NCI-H187 (cell line): ENCODE results near the gene PIP4P1.

Experiments
- DNase-seq, 2 experiments: peaks; one replicate each; lab custom pipeline; 2025; lab: John Stamatoyannopoulos, UW

PIP4P1 gene

DNA sequence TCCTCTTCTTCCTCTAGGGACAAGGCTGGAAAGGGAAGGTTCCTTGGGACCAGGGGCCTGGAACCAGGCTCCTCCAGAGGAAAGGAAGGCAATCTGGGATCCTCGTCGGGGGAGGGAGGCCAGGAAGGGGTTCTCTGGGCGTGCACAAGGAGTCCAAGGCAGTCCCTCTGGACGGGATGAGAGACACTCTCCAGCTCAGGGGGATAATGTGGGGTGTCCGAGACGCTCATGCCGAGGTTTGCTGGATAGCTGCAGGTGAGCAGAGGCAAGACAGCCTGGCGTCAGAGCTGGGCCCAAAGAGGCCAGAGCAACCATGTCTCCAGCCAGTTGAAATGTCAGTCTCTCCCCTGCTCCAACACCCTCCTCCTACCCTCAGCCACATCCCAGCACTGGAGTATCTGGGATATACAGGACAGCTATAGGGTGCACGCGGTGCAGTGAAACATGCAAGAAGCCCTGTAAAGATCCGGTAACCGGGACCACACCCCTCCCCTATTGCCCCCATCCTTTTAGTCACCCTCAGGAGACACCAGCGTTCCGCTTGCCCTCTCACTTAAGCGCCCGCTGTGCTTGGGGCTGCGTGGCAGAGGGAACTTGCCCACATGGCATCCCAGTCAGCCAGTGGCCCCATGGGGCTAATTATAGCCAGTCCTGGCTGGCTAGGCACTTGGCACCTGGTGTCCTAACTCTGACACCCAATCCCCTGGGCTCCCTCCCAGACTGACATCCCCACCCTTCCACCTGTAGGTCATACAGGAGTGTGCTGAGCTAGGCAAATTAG lies 25.5 kb downstream of the PIP4P1 start, which contains the start of gene KLHL33:
KLHL33 (minus strand) TSS at position 585 of the 781 bp plus-strand sequence; CDS start at position 230, 355 bp downstream.
- DNase-seq = peak in 1 of 2 experiments; percentile 24

DNA sequence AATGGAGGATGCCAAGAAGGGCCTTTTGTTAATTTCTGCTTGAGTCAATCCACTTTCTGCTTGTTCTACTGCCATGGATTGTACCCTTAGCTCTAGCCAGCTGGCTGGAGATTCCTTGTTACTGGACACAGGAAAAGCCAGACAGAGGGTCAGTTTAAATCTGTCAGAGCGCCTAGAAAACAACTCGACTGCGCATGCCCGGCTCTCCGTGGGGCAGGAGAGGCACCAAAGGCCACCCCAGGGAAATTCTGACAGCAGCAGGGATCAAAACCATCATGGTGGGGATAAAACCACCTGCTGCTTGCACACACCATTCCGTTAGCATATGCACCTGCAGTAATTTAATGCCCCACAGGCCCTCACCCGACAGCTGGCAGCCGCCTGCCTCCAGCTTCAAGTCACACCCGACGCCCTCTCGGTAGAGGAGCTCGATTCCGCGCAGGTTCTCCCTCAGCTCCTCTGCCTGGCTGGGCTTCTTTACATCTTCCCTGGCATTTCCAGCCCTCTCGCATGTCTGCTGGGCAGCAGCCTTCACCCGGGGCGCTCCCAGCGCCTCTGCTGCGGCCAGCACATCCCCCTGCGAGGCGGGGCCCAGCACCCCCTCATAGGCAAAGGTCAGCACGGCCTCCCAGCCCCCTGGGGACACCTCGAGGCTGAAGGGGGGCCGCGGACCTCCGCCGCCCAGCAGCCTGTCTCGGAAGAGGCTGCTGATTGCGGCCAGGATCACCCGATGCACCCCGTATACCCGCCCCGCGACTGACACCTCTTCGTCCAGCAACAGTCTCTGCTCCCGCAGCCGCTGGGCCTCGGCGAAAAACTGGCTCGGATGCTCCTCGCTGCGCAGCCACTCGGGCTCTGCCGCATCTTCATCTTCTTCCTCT lies 26.3 kb downstream of the PIP4P1 start:
- DNase-seq = peak; percentile 16 to 62

DNA sequence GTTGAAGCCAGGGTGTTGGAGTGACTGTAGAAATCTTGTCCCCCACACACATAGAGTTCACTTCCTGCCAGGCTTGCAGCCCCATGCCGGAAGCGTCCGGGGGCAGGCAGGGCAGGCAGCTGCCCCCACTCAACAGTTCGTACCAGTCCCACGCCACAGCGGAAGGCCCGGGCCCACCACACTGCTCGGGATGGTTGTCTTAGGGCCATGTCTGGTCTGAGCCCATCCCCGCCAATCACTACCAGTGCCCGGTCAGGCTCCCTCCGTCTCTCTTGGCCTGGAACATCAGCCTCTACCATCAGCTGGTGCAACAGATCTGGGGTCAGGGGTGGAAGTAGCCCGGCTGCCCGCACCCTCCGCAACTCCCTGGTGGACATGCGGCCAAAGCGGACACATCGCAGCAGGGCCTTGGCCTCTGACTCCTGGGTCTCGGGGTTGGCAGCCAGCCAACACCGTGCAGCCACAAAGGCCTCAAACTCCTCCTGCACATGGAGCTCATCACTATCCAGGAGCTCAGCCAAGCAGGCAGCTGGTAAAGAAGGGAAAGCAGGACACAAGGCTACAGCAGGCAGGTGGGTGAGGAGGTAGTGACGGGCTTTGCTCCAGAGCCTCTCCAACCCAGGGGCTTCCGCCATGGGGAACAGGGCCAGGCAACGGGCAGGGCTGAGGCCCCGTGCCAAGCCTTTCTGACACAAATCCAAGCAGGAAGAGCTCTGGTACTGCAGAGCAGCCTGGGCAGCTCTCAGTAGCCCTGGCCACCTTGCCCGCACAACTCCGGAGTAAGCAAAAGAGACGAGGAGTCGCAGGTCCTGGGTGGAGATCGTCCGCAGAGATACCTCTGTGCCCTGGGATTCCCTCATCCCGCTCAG lies 31.2 kb downstream of the PIP4P1 start:
- no peak for DNase-seq

DNA sequence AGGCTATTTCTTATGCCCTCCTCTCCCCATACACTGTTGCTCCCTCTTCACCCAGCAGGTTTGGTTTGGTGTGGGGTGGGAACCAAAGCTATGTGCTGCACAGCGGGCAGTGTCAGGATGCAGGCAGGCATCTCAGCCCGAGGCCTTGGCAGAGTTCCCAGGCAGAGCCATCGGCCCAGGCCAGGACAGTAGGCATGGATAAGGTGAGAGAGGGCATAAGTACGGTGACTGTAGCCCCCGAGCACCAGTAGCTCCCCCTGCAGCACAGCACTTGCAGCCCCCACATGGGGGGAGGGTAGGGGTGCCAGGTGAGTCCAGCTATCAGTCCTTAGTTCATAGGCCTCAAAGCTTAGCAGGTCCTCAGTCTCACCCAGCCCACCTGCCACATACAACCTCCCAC lies 32.4 kb downstream of the PIP4P1 start:
- no peak for DNase-seq

DNA sequence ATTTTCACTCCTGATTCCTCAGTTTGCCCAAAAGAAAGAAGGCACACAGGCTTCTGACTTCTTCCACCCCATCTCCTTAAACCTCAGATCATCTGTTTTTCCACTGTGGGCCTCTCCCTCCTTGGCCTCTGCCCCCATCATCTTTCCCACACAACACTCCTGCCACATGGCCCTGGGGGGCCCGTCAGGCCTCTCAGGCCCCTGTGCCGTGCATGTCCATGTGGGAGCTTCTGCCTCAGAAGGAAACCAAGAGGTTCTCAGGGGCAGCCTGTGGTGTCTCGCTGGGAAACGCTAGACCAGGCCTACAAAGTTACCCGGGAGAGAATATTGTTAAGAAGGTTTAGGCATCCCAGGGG lies 33.2 kb downstream of the PIP4P1 start:
- DNase-seq = no peak

DNA sequence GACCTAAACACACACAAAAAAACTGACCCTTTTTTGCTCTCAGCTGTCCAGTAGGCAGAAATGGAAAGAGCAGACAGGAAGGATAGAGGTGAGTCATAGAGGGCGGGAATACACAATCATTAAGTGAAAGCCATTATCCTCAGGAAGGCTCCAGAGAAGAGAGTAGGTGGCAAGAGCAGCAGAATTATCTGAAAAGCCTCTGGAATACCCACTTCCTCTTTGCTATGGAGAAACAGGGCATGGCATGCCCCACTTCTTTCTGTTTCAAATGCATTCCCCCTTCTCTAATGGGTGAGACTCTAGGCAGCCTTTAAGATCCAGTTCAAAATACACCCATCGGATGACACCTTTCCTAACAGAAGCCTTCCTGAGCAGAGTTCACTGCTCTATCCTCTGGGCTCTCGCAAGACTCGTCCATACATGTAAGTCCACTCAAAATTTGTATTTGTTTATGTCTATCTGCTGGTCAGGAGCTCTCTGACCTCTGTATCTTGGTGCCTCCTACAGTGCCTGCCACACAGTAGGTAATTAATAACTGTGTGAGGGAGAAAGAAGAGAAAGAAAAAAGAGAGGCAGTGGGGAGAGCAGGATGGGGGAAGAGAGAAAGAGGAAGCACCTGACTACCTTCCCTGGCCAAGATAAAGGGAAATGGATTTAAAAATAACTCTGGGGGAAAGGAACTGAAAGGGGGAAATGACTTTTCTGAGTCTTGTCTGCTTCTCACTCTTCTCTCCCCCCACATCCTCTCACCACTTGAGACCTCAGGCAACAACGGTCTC lies 33.8 kb downstream of the PIP4P1 start:
- DNase-seq = no peak

DNA sequence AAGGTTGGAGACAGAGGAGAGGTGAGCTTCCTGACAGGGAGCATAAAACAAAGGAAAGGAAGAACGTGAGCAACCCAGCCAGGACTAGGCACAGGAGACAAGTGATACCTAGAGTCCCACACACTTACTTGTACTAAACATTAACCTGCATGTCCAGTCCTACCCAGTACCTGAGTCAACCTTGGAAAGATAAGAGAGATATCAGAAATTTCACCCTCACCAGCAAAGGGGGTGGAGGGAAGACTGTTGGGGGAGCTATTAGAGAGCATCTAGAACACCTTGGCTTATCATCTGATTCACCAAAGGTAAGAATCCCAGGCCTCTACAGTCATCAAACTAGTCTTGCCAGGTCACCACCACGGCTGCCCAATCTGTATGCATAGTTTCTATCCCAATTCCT lies 36.4 kb downstream of the PIP4P1 start:
- DNase-seq = no peak

DNA sequence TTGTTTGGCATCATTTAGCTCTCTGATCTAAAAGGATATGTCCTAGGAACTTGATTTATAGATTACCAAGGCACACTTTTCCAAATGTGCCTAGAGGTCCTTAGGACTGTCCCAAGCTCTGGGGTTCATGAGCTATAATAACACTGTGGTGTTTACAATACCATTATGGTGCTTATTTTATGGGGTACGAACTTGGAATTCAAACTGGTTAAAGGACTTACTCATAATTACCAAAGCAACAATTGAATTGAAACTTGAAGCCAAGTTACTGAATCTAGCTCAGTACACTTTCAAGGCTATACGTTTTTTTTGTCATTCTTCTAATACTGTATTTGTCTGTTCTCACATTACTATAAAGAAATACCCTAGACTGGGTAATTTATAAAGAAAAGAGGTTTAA lies 38.3 kb downstream of the PIP4P1 start:
- DNase-seq = no peak

DNA sequence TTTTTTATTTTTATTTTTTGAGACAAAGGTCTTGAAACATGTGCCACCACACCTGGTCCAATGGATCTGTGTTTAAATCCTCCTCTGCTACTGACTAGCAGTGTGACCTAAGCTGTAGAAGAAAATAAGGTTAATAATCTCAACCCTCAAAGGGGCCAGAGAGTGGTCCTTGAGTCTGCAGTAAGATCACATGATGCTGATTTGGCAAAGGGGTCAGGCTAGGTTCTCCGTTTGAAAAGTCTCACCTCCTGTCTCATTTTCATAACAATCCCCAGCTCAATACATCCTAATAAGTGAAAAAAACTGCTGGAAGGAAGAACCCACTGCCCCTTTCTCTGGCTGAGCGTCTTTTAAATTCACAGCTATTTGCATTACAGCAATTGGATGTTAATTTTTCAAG lies 40.0 kb downstream of the PIP4P1 start:
- DNase-seq = peak in 1 of 2 experiments; percentile 59

DNA sequence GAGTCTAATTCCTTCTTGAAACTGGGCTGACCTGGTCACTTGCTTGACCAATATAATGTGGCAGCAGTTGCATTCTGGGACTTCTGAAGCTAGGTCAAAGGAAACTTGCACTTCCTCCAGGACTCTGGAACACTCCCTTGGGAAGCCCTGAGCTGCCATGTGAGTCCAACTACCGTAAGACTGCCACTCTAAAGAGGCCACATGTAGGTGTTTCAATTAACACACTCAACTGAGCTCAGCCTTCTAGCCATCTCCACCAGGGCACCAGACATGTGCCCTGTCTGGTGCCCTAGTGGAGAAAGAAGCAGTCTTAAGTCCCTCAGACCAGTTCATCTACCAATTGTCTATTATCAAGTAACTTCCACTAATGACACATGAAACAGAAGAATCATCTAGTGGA lies 41.8 kb downstream of the PIP4P1 start:
- no peak for DNase-seq

DNA sequence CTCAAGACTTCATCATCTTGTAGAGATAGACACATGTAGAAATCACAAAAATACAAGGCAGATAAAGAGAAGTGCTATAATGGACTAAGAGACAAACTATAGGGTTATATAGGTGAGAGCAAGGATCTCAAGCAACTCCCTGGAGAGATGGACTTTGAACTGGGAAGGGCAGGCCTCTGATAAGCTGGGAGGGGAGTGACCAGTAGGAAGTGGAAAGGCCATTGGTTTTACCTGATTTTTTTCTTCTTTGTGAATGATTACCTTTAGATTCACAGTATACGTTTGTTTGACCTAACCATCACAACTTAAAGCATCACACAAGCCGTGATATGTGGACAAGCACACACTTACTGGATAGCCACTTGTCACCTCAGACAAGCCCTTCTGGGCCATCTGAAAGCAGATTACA lies 42.7 kb downstream of the PIP4P1 start:
- no peak for DNase-seq

DNA sequence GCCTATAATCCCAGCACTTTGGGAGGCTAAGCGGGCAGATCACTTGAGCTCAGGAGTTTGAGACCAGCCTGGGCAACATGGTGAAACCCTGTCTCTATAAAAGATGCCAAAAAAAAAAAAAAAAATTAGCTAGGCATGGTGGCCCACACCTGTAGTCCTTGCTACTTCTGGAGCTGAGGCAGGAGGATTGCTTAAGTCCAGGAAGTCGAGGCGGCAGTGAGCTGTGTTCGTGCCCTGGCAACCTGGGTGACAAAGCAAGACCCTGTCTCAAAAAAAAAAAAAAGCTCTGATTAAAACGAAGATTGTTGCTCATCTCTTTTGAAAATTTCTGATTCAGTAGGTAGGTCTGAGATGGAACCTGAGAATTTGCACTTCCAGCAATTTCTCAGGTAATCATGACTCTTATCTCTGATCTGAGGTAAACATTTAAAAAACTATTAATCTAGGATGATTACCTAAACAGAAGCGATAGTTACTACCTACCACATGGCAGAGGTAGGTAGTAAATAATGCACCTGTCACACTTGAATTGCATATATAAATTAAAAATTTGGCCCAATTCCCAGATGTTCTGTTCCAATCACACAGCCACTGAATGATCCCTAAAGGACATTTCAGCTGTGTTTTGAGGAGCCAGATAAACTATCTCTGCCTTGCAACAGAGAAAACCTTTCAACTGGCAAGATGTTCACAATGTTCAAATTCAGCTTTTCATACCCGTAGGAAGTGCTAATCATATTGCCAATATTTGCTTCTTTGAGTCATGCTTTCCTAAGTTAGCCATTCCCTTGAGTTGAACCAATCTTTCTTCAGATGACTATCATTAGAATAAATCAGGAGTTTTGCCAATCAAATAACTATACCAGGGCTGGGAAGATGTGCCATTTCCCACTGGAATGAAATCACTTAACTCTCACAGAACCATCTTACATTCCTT lies 43.7 kb downstream of the PIP4P1 start:
- DNase-seq = no peak

DNA sequence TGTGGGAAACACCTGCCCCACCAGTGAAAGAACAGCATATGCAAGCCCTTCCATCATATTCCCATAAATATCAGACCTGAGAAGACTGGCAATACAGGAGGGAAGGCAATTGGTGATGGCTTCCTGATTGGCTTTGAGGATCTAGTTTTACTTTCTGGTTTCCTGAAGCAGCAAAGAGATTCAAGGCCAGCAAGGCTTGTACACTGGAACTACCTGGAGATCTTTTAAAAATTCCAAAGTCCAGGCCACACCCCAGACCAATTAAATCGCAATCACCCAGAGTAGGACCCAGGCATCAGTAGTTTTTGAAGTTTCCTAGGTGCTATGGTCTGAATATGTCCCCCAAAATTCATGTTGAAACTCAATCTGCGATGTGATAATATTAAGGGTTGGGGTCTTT lies 45.0 kb downstream of the PIP4P1 start:
- no peak for DNase-seq

DNA sequence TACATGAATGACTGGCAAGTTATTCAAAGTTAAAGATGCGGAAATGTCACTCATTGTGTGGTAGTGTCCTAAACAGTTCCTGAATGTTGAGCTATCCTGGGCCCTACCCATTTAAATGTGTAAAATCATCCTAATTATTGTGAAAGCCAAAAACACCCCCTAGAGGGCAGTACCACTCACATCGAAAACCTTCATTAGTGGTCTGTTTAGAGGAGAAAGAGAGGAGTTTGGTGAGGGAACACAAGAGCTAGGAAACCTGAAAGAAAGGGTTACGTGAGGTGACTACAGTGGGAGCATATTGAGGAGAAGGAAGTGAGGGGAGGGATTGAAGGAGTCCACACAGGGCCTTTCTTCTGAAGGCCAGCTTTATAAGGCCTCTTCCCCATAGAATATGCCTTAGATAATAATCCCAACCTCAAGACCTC lies 45.4 kb downstream of the PIP4P1 start:
- DNase-seq = peak; percentile 37 to 47

DNA sequence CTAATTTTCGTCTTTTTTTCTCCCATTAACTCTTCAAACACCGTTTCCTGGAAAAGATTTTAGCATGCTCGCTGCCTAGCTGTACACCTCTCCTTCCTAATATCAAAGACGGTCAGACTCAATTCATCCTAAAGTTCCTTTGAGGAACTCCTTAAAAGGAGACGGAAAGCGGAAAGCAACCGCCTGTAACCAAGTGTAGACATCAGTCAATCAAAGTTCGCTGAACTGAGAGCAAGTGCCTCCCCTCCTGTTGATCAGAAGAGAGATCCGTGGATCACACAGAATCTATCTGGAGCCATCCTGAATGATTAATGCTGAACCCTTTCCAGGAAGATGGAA lies 47.5 kb downstream of the PIP4P1 start:
- DNase-seq = peak in 1 of 2 experiments; percentile 41

DNA sequence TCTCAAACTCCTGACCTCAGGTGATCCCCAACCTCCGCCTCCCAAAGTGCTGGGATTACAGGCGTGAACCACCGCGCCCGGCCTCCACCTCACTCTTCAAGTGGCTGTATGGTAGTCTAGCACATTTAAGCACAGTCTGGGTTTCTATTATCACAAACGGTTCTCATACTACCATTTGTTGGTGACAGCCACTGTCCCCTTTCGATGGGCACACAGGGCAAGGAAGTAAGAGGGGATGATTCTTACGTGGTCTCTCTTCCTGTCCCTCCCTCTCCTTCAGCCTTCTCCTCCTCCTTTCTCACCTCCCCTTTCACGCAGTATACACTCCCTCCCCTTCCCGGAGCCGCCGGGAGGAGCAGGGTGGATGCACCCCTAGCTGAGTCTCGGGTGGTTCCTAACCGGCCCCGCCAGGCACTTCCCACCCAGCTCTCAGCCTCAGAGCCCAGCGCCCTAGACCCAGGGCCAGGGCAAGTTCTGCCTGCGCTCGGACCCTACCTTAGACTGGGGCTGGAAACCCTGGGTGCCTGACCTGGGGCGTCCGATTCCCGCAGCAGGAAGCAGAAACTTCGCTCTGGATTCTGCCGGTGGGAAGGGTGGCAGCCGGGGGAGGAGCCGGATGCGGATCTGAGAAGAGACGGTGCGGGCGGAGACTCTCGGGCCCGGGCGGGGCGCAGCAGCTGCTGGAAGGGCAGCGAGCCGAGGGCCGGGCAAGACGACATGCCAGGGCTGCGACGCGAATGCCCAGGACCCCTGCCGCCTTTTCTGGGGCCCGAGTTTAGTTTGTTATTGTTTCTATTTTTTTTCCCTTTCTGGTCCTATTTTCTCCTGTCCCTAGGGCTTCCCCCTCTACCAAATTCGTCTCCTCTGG lies 48.1 kb downstream of the PIP4P1 start, which contains the start of gene TEP1:
TEP1 (minus strand) TSS at position 626 of the 868 bp plus-strand sequence. CDS start 5,062 bp downstream, outside the sequence.
- peak; percentile 69 to 83 for DNase-seq

DNA sequence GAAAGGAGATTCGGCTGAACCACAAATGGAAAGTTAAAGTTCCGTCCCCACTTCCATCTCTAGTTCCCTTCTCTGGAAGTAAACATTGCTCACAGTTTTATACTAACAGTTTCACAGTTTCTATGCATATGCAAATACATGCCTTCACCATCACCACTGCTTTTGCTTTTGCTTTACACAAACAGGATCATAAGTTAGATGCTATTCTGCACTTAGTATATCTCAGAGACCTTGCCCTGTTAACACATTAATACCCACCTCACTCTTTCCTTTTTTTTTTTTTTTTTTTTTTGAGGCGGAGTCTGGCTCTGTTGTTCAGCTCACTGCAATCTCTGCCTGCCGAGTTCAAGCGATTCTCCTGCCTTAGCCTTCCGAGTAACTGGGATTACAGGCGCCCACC lies 48.8 kb downstream of the PIP4P1 start:
- DNase-seq = no peak

DNA sequence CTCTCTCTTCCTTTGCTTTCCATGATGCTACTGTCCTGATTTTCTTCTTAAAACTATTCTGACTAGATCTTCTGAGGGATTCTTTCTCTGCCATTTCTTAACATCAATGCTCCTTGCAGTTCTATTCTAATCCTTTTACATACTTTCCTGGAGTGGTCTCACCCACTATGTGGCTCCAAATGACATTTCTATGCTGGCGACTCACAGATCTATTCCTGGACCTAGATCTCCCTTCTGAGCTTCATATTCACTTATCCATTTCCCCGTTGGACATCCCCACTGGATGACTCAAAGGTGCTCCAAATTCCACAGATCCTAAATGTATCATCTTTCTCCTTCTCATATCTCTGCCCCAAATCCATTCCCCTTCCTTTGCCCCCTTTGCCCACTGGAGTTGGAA lies 52.0 kb downstream of the PIP4P1 start:
- DNase-seq = no peak
